Measurements from ENCODE around the gene MAPK6.

The MAPK6 gene

GRCh38 chr15:52105846-52106245 is 86.8 kb downstream of the MAPK6 start:
- DNase-seq = peak; percentile 55

- DNase-seq = no peak
These were observed 87.6 kb downstream of the MAPK6 start for GRCh38 chr15:52106641-52107040.

- DNase-seq = peak; percentile 17
These were observed 88.2 kb downstream of the MAPK6 start for GRCh38 chr15:52107238-52107637.

DNA sequence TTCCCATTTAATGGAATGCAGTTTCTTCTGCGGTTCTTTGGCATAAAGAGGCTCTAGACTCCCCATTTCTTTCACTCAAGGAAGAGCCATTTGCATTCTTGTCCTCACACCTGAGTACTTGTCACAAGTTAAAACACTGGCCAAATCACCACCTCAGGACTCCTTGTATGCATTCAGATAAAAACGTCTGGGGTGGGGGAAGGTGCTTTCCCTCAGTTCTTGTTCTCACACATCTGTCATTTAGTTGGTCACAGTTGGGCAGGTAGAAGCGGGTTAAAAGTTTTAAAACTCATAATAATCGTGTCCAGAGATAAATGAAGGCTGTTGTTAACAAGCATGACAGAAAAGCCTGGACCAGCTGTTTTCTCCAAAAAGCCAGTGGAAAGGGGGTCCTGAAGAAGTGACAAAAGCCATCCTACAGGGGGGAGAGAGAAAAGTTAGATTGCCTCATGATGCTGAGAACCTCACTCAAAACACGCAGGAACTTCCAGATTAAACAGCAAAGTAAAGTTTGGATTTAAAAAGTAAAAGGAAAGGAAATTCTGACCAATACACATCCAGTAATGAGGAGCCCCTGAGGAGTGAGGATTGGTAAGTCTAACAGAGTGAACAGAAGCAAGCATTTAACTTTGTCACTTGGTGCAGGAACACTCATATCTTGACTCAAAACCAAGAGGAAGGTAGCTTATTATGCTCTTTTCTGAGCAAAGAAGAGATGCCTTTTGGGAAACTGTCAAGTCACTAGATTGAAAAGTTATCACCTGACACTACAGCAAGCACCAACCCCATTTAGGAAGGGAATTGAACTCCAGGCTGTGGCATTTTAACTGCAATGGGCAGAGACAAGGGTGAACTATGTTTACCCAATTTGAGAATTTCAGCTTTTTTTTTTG is 90.8 kb downstream of the MAPK6 start:
- no peak for DNase-seq

GRCh38 chr15:52111517-52112202 is 92.6 kb downstream of the MAPK6 start:
- DNase-seq = peak; percentile 43

DNA sequence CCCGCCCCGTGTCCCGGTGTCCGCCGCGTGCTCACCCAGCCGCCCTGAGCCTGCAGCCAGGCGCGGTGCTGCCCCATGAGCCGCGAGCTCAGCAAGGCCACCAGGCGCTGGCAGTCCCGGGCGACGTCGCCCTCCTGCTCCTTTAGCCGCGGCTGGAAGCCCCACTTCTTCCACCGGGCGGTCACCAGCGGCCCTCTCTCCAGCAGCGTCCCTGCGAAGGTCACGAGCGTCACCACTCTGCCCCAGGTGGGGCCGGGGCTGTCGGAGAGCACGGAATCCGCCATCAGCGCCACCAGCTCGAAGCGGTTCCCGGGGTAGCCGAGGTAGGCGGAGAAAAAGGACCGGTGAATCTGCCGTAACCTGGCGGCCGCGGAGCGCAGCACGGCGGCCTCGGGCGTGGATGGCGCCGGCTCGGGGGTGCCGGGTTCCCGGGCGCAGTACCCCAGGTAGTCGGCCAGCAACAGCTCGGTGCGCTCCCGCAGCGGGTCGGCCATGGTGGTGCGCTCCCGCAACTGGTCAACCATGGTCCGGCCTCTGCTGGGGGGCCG is 93.3 kb downstream of the MAPK6 start:
- no peak for DNase-seq

DNA sequence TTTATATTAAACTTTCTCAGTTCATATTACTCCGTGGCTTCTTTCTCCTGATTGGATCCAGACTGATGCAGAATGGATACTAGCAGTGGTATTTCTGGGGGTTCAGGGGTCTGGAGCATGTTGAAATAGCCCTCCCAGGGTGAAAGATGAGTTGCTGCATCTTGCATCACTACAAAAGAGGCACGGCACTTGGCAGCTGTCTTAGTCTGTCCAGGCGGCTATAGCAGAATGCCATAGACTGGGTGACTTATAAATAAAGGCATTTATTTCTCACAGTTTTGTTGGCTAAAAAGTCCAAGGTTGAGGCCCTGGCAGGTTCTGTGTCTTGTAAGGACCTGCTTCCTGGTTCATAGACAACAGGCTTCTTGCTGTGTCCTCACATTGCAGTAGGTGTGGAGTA is 94.2 kb downstream of the MAPK6 start:
- DNase-seq = peak; percentile 48

DNA sequence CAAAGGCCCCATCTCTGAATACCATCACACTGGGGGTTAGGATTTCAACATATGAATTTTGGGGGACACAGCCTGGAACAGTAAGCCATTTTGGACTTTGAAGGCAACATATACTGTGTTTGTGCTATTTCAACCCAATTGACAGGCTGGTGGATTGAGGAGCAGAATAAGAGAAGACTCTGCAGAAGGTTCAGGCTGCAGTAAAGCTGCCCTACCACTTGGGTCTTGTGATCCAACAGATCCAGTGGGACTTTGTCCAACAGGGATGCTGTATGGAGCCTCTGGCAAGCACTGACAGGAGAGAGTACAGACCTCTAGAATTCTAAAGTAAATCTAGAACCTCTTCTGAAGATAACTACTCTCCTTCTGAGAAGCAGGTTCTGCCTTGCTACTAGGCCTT is 94.7 kb downstream of the MAPK6 start:
- DNase-seq = peak; percentile 16

DNA sequence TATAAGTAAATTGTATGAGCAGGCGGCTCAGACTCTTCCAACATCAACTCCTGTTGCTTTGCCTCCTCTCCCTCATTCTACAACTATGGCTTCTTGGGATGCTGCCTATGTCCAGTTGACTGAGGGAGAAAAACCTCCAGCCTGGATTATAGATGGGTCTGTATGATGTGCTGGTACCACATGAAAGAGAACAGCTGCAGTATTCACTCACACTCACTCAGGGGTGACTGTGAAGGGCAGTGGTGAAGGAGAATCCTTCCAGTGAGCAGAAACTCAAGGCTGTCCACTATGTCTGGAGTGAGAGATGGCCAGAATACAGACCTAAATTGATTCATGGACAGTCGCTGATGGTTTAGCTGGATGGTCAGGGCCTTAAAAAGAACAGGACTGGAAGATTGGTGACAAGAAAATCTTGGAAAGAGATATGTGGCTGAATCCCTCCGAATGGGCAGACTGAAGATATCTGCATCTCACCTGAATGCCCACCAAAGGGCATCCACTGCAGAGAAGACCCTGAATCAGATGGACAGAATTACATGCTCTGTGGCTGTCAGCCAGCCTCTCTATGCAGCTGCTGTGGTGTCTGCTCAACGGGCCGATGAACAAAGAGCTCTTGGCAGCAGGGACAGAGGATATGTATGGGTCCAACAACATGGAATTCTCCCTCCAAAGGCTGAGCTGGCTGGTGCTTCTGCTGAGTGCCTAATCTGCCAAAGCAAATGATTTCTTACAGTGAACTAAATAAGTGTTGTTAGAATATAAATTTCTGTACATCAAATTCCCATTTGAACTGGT is 95.4 kb downstream of the MAPK6 start:
- DNase-seq = no peak

GRCh38 chr15:52115598-52116427 is 96.8 kb downstream of the MAPK6 start:
- DNase-seq = peak; percentile 73
